ENCODE data around the gene HSPB7.
A peak's percentile ranks its signal among the peaks of the same experiment; 100 is the strongest.
"Not testable (repeated sequence)": the region's sequence is repeated elsewhere in the genome, so short reads cannot be mapped to it uniquely, and the experiment has no call there.

HSPB7 gene

GRCh38 chr1:16013908-16014258 lies 4.0 kb downstream of the HSPB7 start:
- in situ Hi-C loops (cut with HindIII; ENCODE audit: low pct_ligation_motif_present, low pct_unique_long_range_greater_than_20kb, low sequenced_read_pairs) = no loop called here

DNA sequence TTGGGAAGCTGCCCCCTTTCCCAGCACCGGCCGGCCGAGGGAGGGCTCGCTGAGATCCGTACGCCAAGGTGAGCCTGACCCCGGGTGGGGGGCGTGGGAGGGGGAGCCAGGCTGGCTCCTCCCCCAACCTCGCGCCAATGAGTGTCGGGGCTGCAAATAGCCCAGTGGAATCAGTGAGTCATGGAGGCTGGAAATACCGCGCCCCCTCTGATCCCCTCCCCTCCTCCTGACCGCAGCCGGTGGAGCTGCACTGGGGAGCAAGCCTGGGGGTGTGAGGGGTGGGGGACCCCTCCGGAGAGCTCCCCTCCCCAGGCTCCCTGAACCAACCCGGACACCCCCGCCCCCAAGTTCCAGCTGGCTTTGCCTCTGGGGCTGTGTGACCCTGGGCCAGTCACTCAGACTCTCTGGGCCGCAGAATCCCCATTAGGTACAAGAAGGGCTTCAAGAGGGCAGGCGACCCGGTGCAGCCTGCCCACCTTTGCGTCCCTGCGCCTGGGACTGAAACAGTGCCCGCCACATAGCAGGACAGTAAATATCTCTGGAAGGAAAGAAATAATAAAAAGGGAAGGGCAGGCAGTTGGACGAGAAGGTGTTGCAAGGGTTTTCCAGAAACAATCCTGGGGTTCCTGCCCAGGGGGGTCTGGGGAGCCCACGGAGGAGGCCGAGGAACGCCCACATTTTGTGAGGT lies 4.5 kb downstream of the HSPB7 start:
- in situ Hi-C loops (cut with HindIII; ENCODE audit: low pct_ligation_motif_present, low pct_unique_long_range_greater_than_20kb, low sequenced_read_pairs) = no loop called here

More at GRCh38 chr1:16013908-16014258, 4.0 kb downstream of the HSPB7 start:
- no peak for DNase-seq

GRCh38 chr1:16012590-16013219 lies 5.1 kb downstream of the HSPB7 start:
- peak; percentile 48 for DNase-seq
- in situ Hi-C loops (cut with HindIII; ENCODE audit: low pct_ligation_motif_present, low pct_unique_long_range_greater_than_20kb, low sequenced_read_pairs) = no loop called here

More for the DNA sequence above, 4.5 kb downstream of the HSPB7 start:
- peak; percentile 64 for DNase-seq

- in situ Hi-C loops (cut with HindIII; ENCODE audit: low pct_ligation_motif_present, low pct_unique_long_range_greater_than_20kb, low sequenced_read_pairs) = no loop called here
- DNase-seq = no peak
Measured at GRCh38 chr1:16011936-16012589, 5.8 kb downstream of the HSPB7 start.

GRCh38 chr1:16010837-16011236 lies 7.0 kb downstream of the HSPB7 start:
- no peak for DNase-seq
- in situ Hi-C loops (cut with HindIII; ENCODE audit: low pct_ligation_motif_present, low pct_unique_long_range_greater_than_20kb, low sequenced_read_pairs) = no loop called here

DNA sequence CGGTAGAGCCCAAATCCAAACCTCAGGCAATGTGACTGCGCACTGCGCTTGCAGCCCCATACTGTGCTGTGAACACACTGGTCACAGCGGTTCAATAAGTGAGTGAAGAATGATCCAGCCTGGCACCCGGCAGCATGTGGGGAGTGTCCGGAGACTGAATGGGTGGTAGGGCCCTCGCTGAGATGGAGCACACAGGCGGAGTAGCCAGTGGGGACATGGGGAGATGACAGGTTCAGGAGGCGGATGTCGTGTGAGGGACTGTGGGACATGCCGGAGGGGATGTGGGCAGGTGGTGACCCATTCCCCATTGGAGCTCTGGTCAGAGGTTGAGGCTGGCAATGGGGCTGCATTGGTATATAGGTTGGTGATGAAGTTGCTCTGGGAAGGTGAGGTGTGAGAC lies 8.2 kb downstream of the HSPB7 start:
- in situ Hi-C loops (cut with HindIII; ENCODE audit: low pct_ligation_motif_present, low pct_unique_long_range_greater_than_20kb, low sequenced_read_pairs) = no loop called here
- no peak for DNase-seq

DNA sequence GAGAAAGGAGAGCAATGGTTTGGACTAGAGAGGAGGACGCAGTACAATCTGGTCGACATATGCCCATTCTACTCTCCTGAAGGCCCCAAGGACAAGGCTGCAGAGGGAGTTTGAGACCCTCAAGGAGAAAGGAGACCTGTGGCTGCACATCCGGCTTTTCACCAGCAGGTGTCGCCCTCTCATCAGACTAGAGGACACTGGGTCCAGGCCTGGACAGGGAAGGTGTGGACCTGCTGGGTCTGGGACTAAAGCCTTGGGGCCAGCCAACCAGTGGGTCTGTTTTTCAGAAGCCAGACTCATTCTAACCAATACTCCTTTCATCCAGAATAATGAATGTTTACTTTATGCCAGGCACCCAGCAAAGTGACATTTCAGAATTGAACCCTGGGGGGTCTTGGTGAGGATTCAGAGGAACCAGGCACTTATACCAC lies 8.8 kb downstream of the HSPB7 start:
- peak; percentile 71 for DNase-seq

DNA sequence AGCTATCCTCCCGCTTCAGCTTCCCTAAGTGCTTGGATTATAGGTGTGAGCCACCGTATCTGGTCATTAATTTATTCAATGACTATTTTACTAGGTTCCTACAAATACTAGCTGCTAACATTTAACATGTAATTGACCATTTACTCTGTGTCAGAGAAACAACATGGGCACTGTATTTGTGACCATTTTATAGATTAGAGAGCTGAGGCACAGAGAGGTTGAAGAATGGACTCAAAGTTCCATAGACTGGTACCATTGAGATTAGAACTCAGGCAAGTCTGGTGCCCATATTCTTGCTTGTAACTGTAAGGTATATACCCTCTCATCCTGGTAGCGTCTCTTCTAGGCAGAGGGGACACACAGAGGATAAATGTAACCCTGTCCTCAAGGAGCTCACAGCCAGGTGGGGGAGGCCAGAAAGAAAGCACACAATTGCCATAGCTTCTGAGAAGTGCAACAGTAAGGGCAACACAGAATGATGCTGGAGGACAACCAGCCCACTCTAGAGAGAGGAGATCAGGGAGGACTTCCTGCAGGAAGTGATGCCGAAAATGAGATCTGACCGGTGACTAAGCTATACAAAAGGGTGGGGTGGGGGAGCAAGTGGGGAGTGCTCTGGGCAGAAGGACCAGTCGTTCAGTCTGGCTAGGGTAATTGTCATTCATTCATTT lies 10.0 kb downstream of the HSPB7 start:
- in situ Hi-C loops (cut with HindIII; ENCODE audit: low pct_ligation_motif_present, low pct_unique_long_range_greater_than_20kb, low sequenced_read_pairs) = no loop called here
- DNase-seq = no peak

More for the DNA sequence above, 8.8 kb downstream of the HSPB7 start:
- in situ Hi-C loops (cut with HindIII; ENCODE audit: low pct_ligation_motif_present, low pct_unique_long_range_greater_than_20kb, low sequenced_read_pairs) = no loop called here

- peak; percentile 7 for DNase-seq
- in situ Hi-C loops (cut with HindIII; ENCODE audit: low pct_ligation_motif_present, low pct_unique_long_range_greater_than_20kb, low sequenced_read_pairs) = no loop called here
Measured at GRCh38 chr1:16006552-16007485, 11.0 kb downstream of the HSPB7 start.

GRCh38 chr1:16006010-16006409 lies 11.8 kb downstream of the HSPB7 start:
- in situ Hi-C loops (cut with HindIII; ENCODE audit: low pct_ligation_motif_present, low pct_unique_long_range_greater_than_20kb, low sequenced_read_pairs) = no loop called here
- DNase-seq = no peak

- in situ Hi-C loops (cut with HindIII; ENCODE audit: low pct_ligation_motif_present, low pct_unique_long_range_greater_than_20kb, low sequenced_read_pairs) = no loop called here
- DNase-seq = no peak
Measured at GRCh38 chr1:16005597-16005996, 12.2 kb downstream of the HSPB7 start.

- in situ Hi-C loops (cut with HindIII; ENCODE audit: low pct_ligation_motif_present, low pct_unique_long_range_greater_than_20kb, low sequenced_read_pairs); DNase-seq: not testable (repeated sequence)
Measured at GRCh38 chr1:16001274-16001673, 16.6 kb downstream of the HSPB7 start.

DNA sequence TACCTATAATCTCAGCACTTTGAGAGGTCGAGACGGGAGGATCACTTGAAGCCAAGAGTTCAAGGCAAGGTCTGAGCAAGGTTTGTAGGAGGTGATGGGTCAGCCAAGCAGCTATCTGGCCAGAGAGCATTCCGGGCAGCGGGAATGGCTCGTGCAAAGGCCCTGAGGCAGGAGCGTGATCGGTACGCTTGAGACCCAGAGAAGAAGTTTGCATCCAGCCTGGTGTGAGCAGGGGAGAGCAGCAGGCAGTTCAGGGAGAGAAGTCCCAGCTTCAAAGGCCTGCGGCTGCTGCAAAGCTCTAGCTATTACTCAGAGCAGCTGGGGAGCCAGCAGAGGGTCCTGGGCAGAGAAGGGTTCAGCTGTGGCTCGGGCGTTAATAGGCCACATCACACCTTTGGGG lies 18.9 kb downstream of the HSPB7 start:
- in situ Hi-C loops (cut with HindIII; ENCODE audit: low pct_ligation_motif_present, low pct_unique_long_range_greater_than_20kb, low sequenced_read_pairs) = no loop called here
- DNase-seq = no peak

DNA sequence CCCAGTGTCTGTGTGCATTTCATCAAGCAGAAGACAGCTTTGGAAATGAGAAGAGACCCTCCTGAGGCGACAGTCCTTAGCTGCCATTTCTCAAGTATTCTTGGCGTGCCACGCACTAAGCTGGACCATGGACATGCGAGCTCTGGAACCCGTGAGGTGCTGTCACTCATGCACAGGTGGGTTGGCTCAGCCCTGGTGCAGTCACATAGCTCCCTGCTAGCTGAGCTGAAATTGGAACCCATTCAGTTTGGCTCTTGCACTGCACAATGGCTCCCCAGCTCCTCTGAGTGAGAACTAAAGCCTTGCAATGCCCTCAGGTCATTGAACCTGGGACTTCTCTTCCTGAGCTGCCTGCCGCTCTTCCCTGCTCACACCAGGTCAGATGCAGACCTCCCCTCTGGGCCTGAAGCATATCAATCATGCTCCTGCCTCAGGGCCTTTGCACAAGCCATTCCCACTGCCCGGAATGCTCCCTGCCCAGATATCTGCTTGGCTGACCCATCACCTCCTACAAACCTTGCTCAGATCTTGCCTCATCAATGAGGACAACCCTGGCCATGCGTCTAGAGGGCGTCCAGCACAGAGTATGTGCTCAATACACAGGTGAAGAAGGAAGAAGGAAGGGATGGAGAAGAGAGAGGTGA lies 20.1 kb downstream of the HSPB7 start:
- in situ Hi-C loops (cut with HindIII; ENCODE audit: low pct_ligation_motif_present, low pct_unique_long_range_greater_than_20kb, low sequenced_read_pairs) = no loop called here
- no peak for DNase-seq

- no peak for DNase-seq
- in situ Hi-C loops (cut with HindIII; ENCODE audit: low pct_ligation_motif_present, low pct_unique_long_range_greater_than_20kb, low sequenced_read_pairs) = no loop called here
Measured at GRCh38 chr1:15997076-15997585, 20.7 kb downstream of the HSPB7 start.

DNA sequence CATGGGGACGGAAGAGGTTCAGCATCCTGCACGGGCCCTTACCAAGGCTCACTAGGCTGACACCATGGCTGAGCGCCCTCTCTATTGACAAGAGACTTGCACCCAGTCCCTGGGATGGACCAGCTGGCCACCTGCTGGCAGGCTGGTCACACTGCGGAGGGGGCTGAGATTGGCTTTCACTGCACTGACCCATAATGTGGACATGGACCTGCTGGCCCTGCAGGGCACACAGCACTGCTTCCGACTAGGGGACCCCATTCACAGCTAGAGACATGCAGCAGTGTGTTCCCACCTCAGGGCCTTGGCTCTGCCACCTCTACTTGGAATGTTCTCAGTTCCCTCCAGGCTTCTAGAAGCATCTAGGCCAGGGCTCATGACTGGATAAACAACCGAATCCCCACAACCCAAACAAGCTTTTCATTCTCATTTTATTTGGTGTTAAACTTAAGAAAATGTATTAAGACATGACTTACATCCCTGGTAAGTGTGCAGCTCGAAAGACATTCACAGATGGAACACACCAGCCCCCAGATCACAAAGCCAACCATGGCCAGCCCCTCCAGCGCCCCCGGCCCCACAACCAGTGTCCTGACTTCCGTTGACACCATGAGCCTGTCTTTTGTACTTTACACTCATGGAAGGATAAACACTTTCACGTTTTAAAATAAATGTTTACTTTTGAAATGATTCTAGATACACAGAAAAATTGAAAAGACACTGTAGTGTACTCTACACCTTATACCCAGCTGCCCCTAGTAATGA lies 23.1 kb downstream of the HSPB7 start:
- DNase-seq = peak; percentile 55
- in situ Hi-C loops (cut with HindIII; ENCODE audit: low pct_ligation_motif_present, low pct_unique_long_range_greater_than_20kb, low sequenced_read_pairs) = no loop called here

- no peak for DNase-seq
- in situ Hi-C loops (cut with HindIII; ENCODE audit: low pct_ligation_motif_present, low pct_unique_long_range_greater_than_20kb, low sequenced_read_pairs) = no loop called here
Measured at GRCh38 chr1:15994081-15994480, 23.8 kb downstream of the HSPB7 start.

All from ACHN (cell line).